Cardiac septum (tissue), 1 donor: Measurements from ENCODE around the gene FBXW7. TPM values are rescaled to one million over a fixed set of nuclear protein-coding genes. Genes with fewer than 3 reads are reported as not detected.

Source experiments
- DNase-seq: peaks from one replicate; pipeline ENCODE4 v3.0.0-alpha.2; 2020; ENCODE audit warnings: low spot score
- intact Hi-C: fragments of 100-400 bp; cut with DNase I; formaldehyde crosslinking; loops from one replicate; pipeline ENCODE4 v1.14.0; 2022
- total RNA-seq: library from RNA; stranded (reverse); fragmentation: NEBNext Ultra II Directional; extraction: Animal tissue kit (Norgen Biotek cat#: 25700); gene quantifications from one replicate; pipeline ENCODE4 v1.2.1, GENCODE V29; 2021
- donor health status: DM: no; HTN: no; CAD: no.

Gene FBXW7
- total RNA-seq, 1 donor from 2014 or later, result 65.5 TPM

- intact Hi-C loops, result loop anchor here (10.0 kb wide), 1 partner anchor 595 kb away; the partner anchor contains the start of gene GATB
Observed at GRCh38 chr4:152359208-152360044, 176.5 kb downstream of the FBXW7 start.

GRCh38 chr4:152357206-152357605 lies 178.7 kb downstream of the FBXW7 start:
- intact Hi-C loops, result loop anchor here (10.0 kb wide), 1 partner anchor 592 kb away; the partner anchor contains the start of gene GATB
- DNase-seq, result no peak

More at GRCh38 chr4:152359208-152360044, 176.5 kb downstream of the FBXW7 start:
- no peak for DNase-seq

- intact Hi-C loops, result loop anchor here (10.0 kb wide), 1 partner anchor 592 kb away; the partner anchor contains the start of gene GATB
- DNase-seq, result no peak
Observed at GRCh38 chr4:152356428-152357034, 179.4 kb downstream of the FBXW7 start.

GRCh38 chr4:152352622-152353116 lies 183.2 kb downstream of the FBXW7 start:
- intact Hi-C loops, result loop anchor here (10.0 kb wide), 1 partner anchor 588 kb away; the partner anchor contains the start of gene GATB
- DNase-seq, result no peak

GRCh38 chr4:152352215-152352614 lies 183.7 kb downstream of the FBXW7 start:
- no peak for DNase-seq
- intact Hi-C loops, result loop anchor here (10.0 kb wide), 1 partner anchor 587 kb away; the partner anchor contains the start of gene GATB

GRCh38 chr4:152351080-152351479 lies 184.8 kb downstream of the FBXW7 start:
- no peak for DNase-seq
- intact Hi-C loops, result loop anchor here (10.0 kb wide), 1 partner anchor 586 kb away; the partner anchor contains the start of gene GATB

GRCh38 chr4:152348670-152349069 lies 187.2 kb downstream of the FBXW7 start:
- intact Hi-C loops, result no loop called here
- DNase-seq, result no peak

GRCh38 chr4:152346979-152347378 lies 188.9 kb downstream of the FBXW7 start:
- DNase-seq, result no peak
- intact Hi-C loops, result no loop called here

GRCh38 chr4:152346526-152346925 lies 189.4 kb downstream of the FBXW7 start:
- DNase-seq, result no peak

GRCh38 chr4:152344001-152344400 lies 191.9 kb downstream of the FBXW7 start:
- intact Hi-C loops, result no loop called here
- no peak for DNase-seq

More at GRCh38 chr4:152346526-152346925, 189.4 kb downstream of the FBXW7 start:
- intact Hi-C loops, result no loop called here

- intact Hi-C loops, result no loop called here
- no peak for DNase-seq
Observed at GRCh38 chr4:152342293-152342692, 193.6 kb downstream of the FBXW7 start.

GRCh38 chr4:152340818-152341217 lies 195.1 kb downstream of the FBXW7 start:
- DNase-seq, result no peak
- intact Hi-C loops, result no loop called here

GRCh38 chr4:152339576-152339975 lies 196.3 kb downstream of the FBXW7 start:
- intact Hi-C loops, result no loop called here
- no peak for DNase-seq

- intact Hi-C loops, result no loop called here
- DNase-seq, result no peak
Observed at GRCh38 chr4:152334931-152335330, 201.0 kb downstream of the FBXW7 start.

- intact Hi-C loops, result no loop called here
- DNase-seq, result no peak
Observed at GRCh38 chr4:152331042-152331441, 204.8 kb downstream of the FBXW7 start.

GRCh38 chr4:152328582-152328981 lies 207.3 kb downstream of the FBXW7 start:
- intact Hi-C loops, result no loop called here

GRCh38 chr4:152327606-152328453 lies 208.1 kb downstream of the FBXW7 start:
- intact Hi-C loops, result no loop called here
- no peak for DNase-seq

More at GRCh38 chr4:152328582-152328981, 207.3 kb downstream of the FBXW7 start:
- DNase-seq, result no peak

- intact Hi-C loops, result no loop called here
- no peak for DNase-seq
Observed at GRCh38 chr4:152325831-152326230, 210.1 kb downstream of the FBXW7 start.

- no peak for DNase-seq
- intact Hi-C loops, result no loop called here
Observed at GRCh38 chr4:152323221-152323620, 212.7 kb downstream of the FBXW7 start.
